Karpas-422 (cell line): ENCODE measurements around the gene DISC1. TPM values are rescaled to one million over a fixed set of nuclear protein-coding genes. Genes with fewer than 3 reads are reported as not detected.

Experiments used
- DNase-seq: peaks from one replicate; pipeline ENCODE4 v3.0.0-alpha.2; 2015
- H2AFZ ChIP-seq: fragments of 200-600 bp; sonication (generic); 2 replicates; pipeline ENCODE4 v1.6.1; 2014; ENCODE audit warnings: antibody characterized with exemption, low read length, mixed read lengths
- H3K27ac ChIP-seq: fragments of 200-600 bp; sonication (generic); 2 replicates; pipeline ENCODE4 v1.5.1; 2014; ENCODE audit warnings: mild to moderate bottlenecking, low read length, moderate library complexity
- H3K27me3 ChIP-seq: fragments of 200-600 bp; sonication (generic); 2 replicates; pipeline ENCODE4 v1.6.1; 2014; ENCODE audit warnings: low read length, mixed read lengths
- H3K36me3 ChIP-seq: fragments of 200-600 bp; sonication (generic); 2 replicates; pipeline ENCODE4 v1.6.1; 2014; ENCODE audit warnings: low read length, mixed read lengths; ENCODE audit not compliant: insufficient read depth
- H3K4me1 ChIP-seq: fragments of 200-600 bp; sonication (generic); 2 replicates; pipeline ENCODE4 v1.6.1; 2014; ENCODE audit warnings: mild to moderate bottlenecking, low read length, mixed read lengths
- H3K4me2 ChIP-seq: fragments of 200-600 bp; sonication (generic); 2 replicates; pipeline ENCODE4 v1.6.1; 2014; ENCODE audit warnings: low read length, low read depth, mild to moderate bottlenecking; ENCODE audit not compliant: poor library complexity, severe bottlenecking
- H3K4me3 ChIP-seq: fragments of 200-600 bp; sonication (generic); 2 replicates; pipeline ENCODE4 v1.5.1; 2014; ENCODE audit warnings: mild to moderate bottlenecking, antibody characterized with exemption, low read length, mixed read lengths
- H3K79me2 ChIP-seq: fragments of 200-600 bp; sonication (generic); 2 replicates; pipeline ENCODE4 v1.6.1; 2014; ENCODE audit warnings: mild to moderate bottlenecking, low read length, mixed read lengths
- H3K9ac ChIP-seq: fragments of 200-600 bp; sonication (generic); 2 replicates; pipeline ENCODE4 v1.6.0; 2014; ENCODE audit warnings: low read length
- H3K9me2 ChIP-seq: fragments of 200-600 bp; sonication (generic), shearing (Covaris generic); replicated peaks from 2 replicates; pipeline ENCODE4 v1.6.0; 2014; ENCODE audit warnings: mild to moderate bottlenecking, low read length, moderate library complexity; ENCODE audit not compliant: insufficient read depth
- H3K9me3 ChIP-seq: fragments of 300-700, 200-600 bp; sonication (generic); 2 replicates; pipeline ENCODE4 v1.6.1; 2014; ENCODE audit warnings: low read length, mixed read lengths
- H4K20me1 ChIP-seq: fragments of 200-600 bp; sonication (generic); 2 replicates; pipeline ENCODE4 v1.6.1; 2014; ENCODE audit warnings: mild to moderate bottlenecking, antibody characterized with exemption, low read length, low read depth; ENCODE audit not compliant: insufficient read depth
- total RNA-seq: library from RNA; depleted of rRNA; stranded (reverse); fragments of >200 nt; shearing (Covaris generic); gene quantifications from 2 replicates; pipeline ENCODE4 v1.2.3, GENCODE V29; 2014; ENCODE audit warnings: low replicate concordance

The DISC1 gene
- total RNA-seq, 1 experiment from 2014 or later, result 6.4 TPM

GRCh38 chr1:231625975-231626534, 535 bp upstream of the DISC1 start:
- peaks cover 29% of the 10 kb centered on the region for H3K4me1 ChIP-seq
- peak overlapping the region; percentile 100 for H3K4me2 ChIP-seq
- H3K9me2 ChIP-seq, result no peaks in the 10 kb centered on the region
- peak; percentile 60 for DNase-seq
- H4K20me1 ChIP-seq, result no peaks in the 10 kb centered on the region
- no peaks in the 10 kb centered on the region for H3K79me2 ChIP-seq
- no peaks in the 10 kb centered on the region for H3K36me3 ChIP-seq
- H3K27me3 ChIP-seq, result peaks cover 3% of the 10 kb centered on the region; the same call in 1 of the 2 replicates
- H3K9ac ChIP-seq, result peak overlapping the region; percentile 73
- H3K4me3 ChIP-seq, result peak overlapping the region; percentile 86
- H3K27ac ChIP-seq, result no peak overlapping the region
- no peaks in the 10 kb centered on the region for H3K9me3 ChIP-seq
- H2AFZ ChIP-seq, result peak overlapping the region; percentile 92

- Histone ChIP-seq H3K9me3 (no peaks in the 10 kb centered on the region), H3K79me2 (no peaks in the 10 kb centered on the region), H3K4me3 (peak overlapping the region; percentile 86), H3K27me3 (no peaks in the 10 kb centered on the region), H2AFZ (peak overlapping the region; percentile 92), H3K4me1 (peaks cover 29% of the 10 kb centered on the region), H3K27ac (no peak overlapping the region), H4K20me1 (no peaks in the 10 kb centered on the region; the same call in 1 of the 2 replicates), H3K9me2 (no peaks in the 10 kb centered on the region), H3K36me3 (no peaks in the 10 kb centered on the region), H3K4me2 (peak overlapping the region; percentile 100), H3K9ac (peak overlapping the region; percentile 73)
- peak; percentile 66 for DNase-seq
Observed at GRCh38 chr1:231626951-231627614, 493 bp downstream of the DISC1 start.

- no peak overlapping the region for H2AFZ ChIP-seq
- no peaks in the 10 kb centered on the region for H3K79me2 ChIP-seq
- H3K9me3 ChIP-seq, result no peaks in the 10 kb centered on the region
- peak overlapping the region; percentile 8 for H3K4me2 ChIP-seq
- peak; percentile 56 for DNase-seq
- no peaks in the 10 kb centered on the region for H3K9me2 ChIP-seq
- no peak overlapping the region for H3K4me3 ChIP-seq
- H4K20me1 ChIP-seq, result no peaks in the 10 kb centered on the region; the same call in 1 of the 2 replicates
- no peak overlapping the region for H3K27ac ChIP-seq
- peaks cover 29% of the 10 kb centered on the region for H3K4me1 ChIP-seq
- no peak overlapping the region for H3K9ac ChIP-seq
- no peaks in the 10 kb centered on the region for H3K36me3 ChIP-seq
- H3K27me3 ChIP-seq, result no peaks in the 10 kb centered on the region
Observed at GRCh38 chr1:231628207-231628876, 1.8 kb downstream of the DISC1 start.

- Histone ChIP-seq H3K79me2 (no peaks in the 10 kb centered on the region), H3K27me3 (no peaks in the 10 kb centered on the region), H2AFZ (no peak overlapping the region), H3K9me3 (no peaks in the 10 kb centered on the region), H3K4me2 (no peak overlapping the region), H3K4me3 (no peak overlapping the region), H3K36me3 (no peaks in the 10 kb centered on the region), H3K9ac (no peak overlapping the region), H3K4me1 (peaks cover 29% of the 10 kb centered on the region), H4K20me1 (no peaks in the 10 kb centered on the region; the same call in 1 of the 2 replicates), H3K27ac (no peak overlapping the region), H3K9me2 (no peaks in the 10 kb centered on the region)
- DNase-seq, result peak; percentile 5
Observed at GRCh38 chr1:231629132-231629531, 2.5 kb downstream of the DISC1 start.

GRCh38 chr1:231630558-231631205, 4.1 kb downstream of the DISC1 start:
- Histone ChIP-seq H4K20me1 (no peaks in the 10 kb centered on the region; the same call in 1 of the 2 replicates), H3K36me3 (no peaks in the 10 kb centered on the region)

GRCh38 chr1:231631717-231632116, 5.1 kb downstream of the DISC1 start:
- Histone ChIP-seq H3K27ac (no peak overlapping the region), H3K79me2 (no peaks in the 10 kb centered on the region)

More at GRCh38 chr1:231630558-231631205, 4.1 kb downstream of the DISC1 start:
- Histone ChIP-seq H3K27me3 (no peaks in the 10 kb centered on the region), H3K27ac (no peak overlapping the region), H3K4me1 (peaks cover 27% of the 10 kb centered on the region), H3K9ac (no peak overlapping the region), H3K79me2 (no peaks in the 10 kb centered on the region), H3K9me3 (no peaks in the 10 kb centered on the region), H3K4me3 (no peak overlapping the region), H3K4me2 (no peak overlapping the region), H2AFZ (no peak overlapping the region), H3K9me2 (no peaks in the 10 kb centered on the region)
- DNase-seq, result peak; percentile 20

GRCh38 chr1:231632119-231632518, 5.5 kb downstream of the DISC1 start:
- no peak overlapping the region for H3K4me2 ChIP-seq
- no peak overlapping the region for H3K9ac ChIP-seq
- no peaks in the 10 kb centered on the region for H3K27me3 ChIP-seq
- H3K27ac ChIP-seq, result no peak overlapping the region
- no peaks in the 10 kb centered on the region; the same call in 1 of the 2 replicates for H4K20me1 ChIP-seq
- no peak overlapping the region for H2AFZ ChIP-seq
- H3K4me3 ChIP-seq, result no peak overlapping the region
- DNase-seq, result peak; percentile 38
- no peaks in the 10 kb centered on the region for H3K79me2 ChIP-seq
- H3K4me1 ChIP-seq, result peaks cover 14% of the 10 kb centered on the region
- H3K9me3 ChIP-seq, result no peaks in the 10 kb centered on the region
- no peaks in the 10 kb centered on the region for H3K9me2 ChIP-seq
- no peaks in the 10 kb centered on the region for H3K36me3 ChIP-seq

More at GRCh38 chr1:231631717-231632116, 5.1 kb downstream of the DISC1 start:
- no peak for DNase-seq
- Histone ChIP-seq H3K4me1 (peaks cover 18% of the 10 kb centered on the region), H3K4me3 (no peak overlapping the region), H3K9ac (no peak overlapping the region), H3K4me2 (no peak overlapping the region), H3K36me3 (no peaks in the 10 kb centered on the region), H2AFZ (no peak overlapping the region), H3K9me2 (no peaks in the 10 kb centered on the region), H4K20me1 (no peaks in the 10 kb centered on the region; the same call in 1 of the 2 replicates), H3K27me3 (no peaks in the 10 kb centered on the region), H3K9me3 (no peaks in the 10 kb centered on the region)
